Measurements from ENCODE around the gene CACHD1.

Gene CACHD1

DNA sequence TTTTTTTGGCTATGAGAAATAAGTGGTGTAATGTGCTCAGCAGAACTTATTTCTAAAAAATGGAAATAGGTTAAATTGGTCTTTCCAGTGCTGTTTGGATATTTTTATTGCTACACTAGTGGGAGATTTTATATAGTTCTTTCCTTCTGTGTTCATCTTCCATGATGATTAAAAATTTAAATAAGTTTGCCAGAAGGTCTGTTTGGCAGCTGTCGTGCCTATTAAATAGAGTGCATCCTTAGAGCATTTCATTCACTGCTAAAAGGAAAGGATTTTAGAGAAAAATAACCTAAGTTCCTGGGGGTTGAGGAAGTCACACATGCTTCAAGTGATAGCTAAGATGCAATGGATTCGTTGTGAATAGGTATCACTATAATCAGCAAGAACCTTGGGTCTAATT lies 245.3 kb downstream of the CACHD1 start:
- Histone ChIP-seq H3K9me3 (ENCODE audit: control insufficient read depth, low read length) (peaks cover 3% of the 10 kb centered on the region), H3K36me3 (ENCODE audit: control insufficient read depth in 1 of 2, insufficient read depth in 2 of 2, low read depth in 1 of 2, low read length in 2 of 2) (no peaks in the 10 kb centered on the region), H2BK5ac (ENCODE audit: low read depth, low read length, poor library complexity, severe bottlenecking) (no peak overlapping the region), H2BK120ac (ENCODE audit: low read depth, low read length) (no peak overlapping the region), H2BK12ac (ENCODE audit: low read length in 2 of 2) (no peak overlapping the region), H3K18ac (ENCODE audit: low read depth in 1 of 2, low read length in 2 of 2) (no peak overlapping the region), H4K8ac (ENCODE audit: low read length) (no peak overlapping the region), H3K4ac (ENCODE audit: low read depth in 1 of 2, low read length in 2 of 2) (no peak overlapping the region), H2BK15ac (ENCODE audit: low read depth, poor library complexity, severe bottlenecking) (no peak overlapping the region), H2AFZ (ENCODE audit: low read depth, low read length) (no peak overlapping the region), H2AK5ac (ENCODE audit: low read length, severe bottlenecking) (no peak overlapping the region), H3K27me3 (ENCODE audit: control insufficient read depth in 1 of 2, insufficient read depth in 1 of 2, low read length in 2 of 2) (peaks cover 0 to 5% of the 10 kb centered on the region in 2 experiments), H3K27ac (ENCODE audit: low read length, poor library complexity, severe bottlenecking) (no peak overlapping the region), H3K9ac (ENCODE audit: low read length) (no peak overlapping the region), H3K4me2 (ENCODE audit: low read length, poor library complexity, severe bottlenecking) (no peak overlapping the region), H4K91ac (ENCODE audit: low read length) (no peak overlapping the region), H3K4me1 (ENCODE audit: control insufficient read depth, insufficient read depth, low read depth, low read length) (no peaks in the 10 kb centered on the region), H3K4me3 (ENCODE audit: insufficient read depth in 1 of 2, low read depth in 1 of 2, low read length in 2 of 2) (no peak overlapping the region), H3K14ac (ENCODE audit: low read length in 2 of 2) (no peak overlapping the region), H3K79me1 (replicated peaks; ENCODE audit: low read length, poor library complexity, severe bottlenecking) (no peaks in the 10 kb centered on the region), H3K23ac (ENCODE audit: low read length in 2 of 2) (no peak overlapping the region)
- DNase-seq, result no peak
- 92% methylated on average over 2 of the region's 2 CpGs for WGBS

DNA sequence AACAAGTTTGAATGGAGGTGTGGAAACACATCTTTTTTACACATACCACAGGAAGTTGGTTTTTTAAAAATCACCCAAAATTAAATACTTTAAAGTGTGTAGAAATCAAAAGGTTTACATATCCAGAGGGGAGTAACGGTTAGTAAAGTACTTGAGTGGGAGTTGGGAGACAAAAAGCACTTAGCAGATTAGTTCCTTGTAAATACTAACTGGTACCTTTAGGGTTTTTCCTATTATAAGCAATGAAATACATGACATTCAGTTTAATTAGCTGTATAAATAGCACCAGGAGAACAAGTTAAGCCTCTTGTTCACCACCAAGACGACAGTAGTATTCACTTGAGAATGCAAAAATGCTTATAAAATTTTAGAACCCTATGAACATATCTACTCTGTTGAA lies 251.2 kb downstream of the CACHD1 start:
- Histone ChIP-seq H3K4me1 (ENCODE audit: control insufficient read depth, insufficient read depth, low read depth, low read length) (no peaks in the 10 kb centered on the region), H3K79me1 (replicated peaks; ENCODE audit: low read length, poor library complexity, severe bottlenecking) (no peaks in the 10 kb centered on the region), H3K18ac (ENCODE audit: low read depth in 1 of 2, low read length in 2 of 2) (no peak overlapping the region), H2BK120ac (ENCODE audit: low read depth, low read length) (no peak overlapping the region), H3K4me3 (ENCODE audit: insufficient read depth in 1 of 2, low read depth in 1 of 2, low read length in 2 of 2) (no peak overlapping the region), H2BK5ac (ENCODE audit: low read depth, low read length, poor library complexity, severe bottlenecking) (no peak overlapping the region), H3K9ac (ENCODE audit: low read length) (no peak overlapping the region), H3K4me2 (ENCODE audit: low read length, poor library complexity, severe bottlenecking) (no peak overlapping the region), H3K23ac (ENCODE audit: low read length in 2 of 2) (no peak overlapping the region), H2BK12ac (ENCODE audit: low read length in 2 of 2) (no peak overlapping the region), H3K14ac (ENCODE audit: low read length in 2 of 2) (no peak overlapping the region), H2BK15ac (ENCODE audit: low read depth, poor library complexity, severe bottlenecking) (no peak overlapping the region), H4K91ac (ENCODE audit: low read length) (no peak overlapping the region), H3K4ac (ENCODE audit: low read depth in 1 of 2, low read length in 2 of 2) (no peak overlapping the region), H3K9me3 (ENCODE audit: control insufficient read depth, low read length) (peaks cover 3% of the 10 kb centered on the region), H3K27ac (ENCODE audit: low read length, poor library complexity, severe bottlenecking) (no peak overlapping the region), H4K8ac (ENCODE audit: low read length) (no peak overlapping the region), H3K36me3 (ENCODE audit: control insufficient read depth in 1 of 2, insufficient read depth in 2 of 2, low read depth in 1 of 2, low read length in 2 of 2) (no peaks in the 10 kb centered on the region), H3K27me3 (ENCODE audit: control insufficient read depth in 1 of 2, insufficient read depth in 1 of 2, low read length in 2 of 2) (peaks cover 19 to 29% of the 10 kb centered on the region in 2 experiments), H2AK5ac (ENCODE audit: low read length, severe bottlenecking) (no peak overlapping the region), H2AFZ (ENCODE audit: low read depth, low read length) (no peak overlapping the region)
- 68% methylated on average over 1 of the region's 2 CpGs for WGBS
- DNase-seq, result no peak

DNA sequence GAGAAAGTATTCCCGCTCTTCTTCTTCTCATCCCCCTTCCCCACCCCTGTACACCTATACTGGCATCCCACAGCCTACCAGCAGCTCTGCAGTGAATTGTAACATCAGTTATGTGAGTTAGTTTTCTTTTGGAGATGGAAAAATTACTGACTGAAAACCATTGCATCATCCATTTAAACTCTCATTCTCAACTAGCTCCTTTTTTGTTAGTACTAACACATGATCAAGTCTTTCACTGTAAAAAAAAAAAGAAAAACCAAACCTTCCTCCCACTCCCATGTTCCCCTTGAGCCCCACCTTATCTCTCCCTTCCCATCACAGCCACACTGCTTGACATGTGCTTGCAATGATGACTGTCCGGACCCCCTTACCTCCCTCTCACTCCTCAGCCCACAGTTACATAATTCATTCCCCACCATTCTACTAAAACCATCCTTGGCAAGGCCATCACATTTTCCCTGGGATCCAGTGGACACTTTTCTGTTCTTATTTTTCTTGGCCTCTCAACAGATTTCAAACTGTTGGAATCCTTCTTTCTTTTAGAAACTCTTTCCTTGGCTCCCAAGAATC lies 251.7 kb downstream of the CACHD1 start:
- H3K9ac ChIP-seq (ENCODE audit: low read length), result no peak overlapping the region
- H3K4ac ChIP-seq (ENCODE audit: low read depth in 1 of 2, low read length in 2 of 2), result no peak overlapping the region
- no peaks in the 10 kb centered on the region for H3K79me1 ChIP-seq (replicated peaks; ENCODE audit: low read length, poor library complexity, severe bottlenecking)
- no peaks in the 10 kb centered on the region for H3K36me3 ChIP-seq (ENCODE audit: control insufficient read depth in 1 of 2, insufficient read depth in 2 of 2, low read depth in 1 of 2, low read length in 2 of 2)
- no peaks in the 10 kb centered on the region for H3K4me1 ChIP-seq (ENCODE audit: control insufficient read depth, insufficient read depth, low read depth, low read length)
- peaks cover 20 to 29% of the 10 kb centered on the region in 2 experiments for H3K27me3 ChIP-seq (ENCODE audit: control insufficient read depth in 1 of 2, insufficient read depth in 1 of 2, low read length in 2 of 2)
- H3K14ac ChIP-seq (ENCODE audit: low read length in 2 of 2), result no peak overlapping the region
- no peak overlapping the region for H3K18ac ChIP-seq (ENCODE audit: low read depth in 1 of 2, low read length in 2 of 2)
- no peak overlapping the region for H3K4me3 ChIP-seq (ENCODE audit: insufficient read depth in 1 of 2, low read depth in 1 of 2, low read length in 2 of 2)
- no peak overlapping the region for H3K27ac ChIP-seq (ENCODE audit: low read length, poor library complexity, severe bottlenecking)
- H2BK120ac ChIP-seq (ENCODE audit: low read depth, low read length), result no peak overlapping the region
- peak overlapping the region in 1 of 2 experiments; percentile 70 for H3K23ac ChIP-seq (ENCODE audit: low read length in 2 of 2)
- no peak overlapping the region for H2BK15ac ChIP-seq (ENCODE audit: low read depth, poor library complexity, severe bottlenecking)
- no peak overlapping the region for H3K4me2 ChIP-seq (ENCODE audit: low read length, poor library complexity, severe bottlenecking)
- H4K91ac ChIP-seq (ENCODE audit: low read length), result no peak overlapping the region
- no peak overlapping the region for H4K8ac ChIP-seq (ENCODE audit: low read length)
- no peak overlapping the region for H2AK5ac ChIP-seq (ENCODE audit: low read length, severe bottlenecking)
- no peak overlapping the region for H2BK5ac ChIP-seq (ENCODE audit: low read depth, low read length, poor library complexity, severe bottlenecking)
- H2AFZ ChIP-seq (ENCODE audit: low read depth, low read length), result no peak overlapping the region
- no peak overlapping the region for H2BK12ac ChIP-seq (ENCODE audit: low read length in 2 of 2)
- WGBS, result 82% methylated on average over 2 of the region's 2 CpGs
- no peak for DNase-seq
- peaks cover 3% of the 10 kb centered on the region for H3K9me3 ChIP-seq (ENCODE audit: control insufficient read depth, low read length)

DNA sequence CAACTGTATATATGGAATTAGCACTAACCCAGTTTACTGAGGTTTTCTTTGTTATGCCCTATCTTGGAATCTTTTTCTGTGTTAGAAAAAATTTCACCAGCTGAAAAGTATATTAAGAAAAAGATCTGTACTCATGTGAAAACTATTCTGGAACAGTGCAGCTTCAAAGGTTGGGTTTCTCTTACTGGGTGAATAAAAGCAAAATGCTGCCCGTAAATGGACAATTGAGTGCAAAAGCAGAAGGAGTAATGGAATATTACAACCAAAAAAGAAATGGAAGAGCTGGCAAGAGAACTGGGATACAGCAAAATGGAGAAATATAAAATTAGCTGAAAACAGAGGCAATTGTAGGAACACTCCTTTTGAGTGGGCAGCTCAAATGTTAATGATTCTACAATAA lies 257.9 kb downstream of the CACHD1 start:
- Histone ChIP-seq H3K9me3 (ENCODE audit: control insufficient read depth, low read length) (no peaks in the 10 kb centered on the region), H3K23ac (ENCODE audit: low read length in 2 of 2) (no peak overlapping the region), H3K79me1 (replicated peaks; ENCODE audit: low read length, poor library complexity, severe bottlenecking) (no peaks in the 10 kb centered on the region), H3K27me3 (ENCODE audit: control insufficient read depth in 1 of 2, insufficient read depth in 1 of 2, low read length in 2 of 2) (peaks cover 12 to 30% of the 10 kb centered on the region in 2 experiments), H3K4ac (ENCODE audit: low read depth in 1 of 2, low read length in 2 of 2) (no peak overlapping the region), H3K14ac (ENCODE audit: low read length in 2 of 2) (no peak overlapping the region), H3K4me2 (ENCODE audit: low read length, poor library complexity, severe bottlenecking) (no peak overlapping the region), H3K27ac (ENCODE audit: low read length, poor library complexity, severe bottlenecking) (no peak overlapping the region), H2AFZ (ENCODE audit: low read depth, low read length) (no peak overlapping the region), H2BK12ac (ENCODE audit: low read length in 2 of 2) (no peak overlapping the region), H3K4me3 (ENCODE audit: insufficient read depth in 1 of 2, low read depth in 1 of 2, low read length in 2 of 2) (no peak overlapping the region), H4K91ac (ENCODE audit: low read length) (no peak overlapping the region), H4K8ac (ENCODE audit: low read length) (no peak overlapping the region), H2BK120ac (ENCODE audit: low read depth, low read length) (no peak overlapping the region), H3K9ac (ENCODE audit: low read length) (no peak overlapping the region), H2BK5ac (ENCODE audit: low read depth, low read length, poor library complexity, severe bottlenecking) (no peak overlapping the region), H2AK5ac (ENCODE audit: low read length, severe bottlenecking) (no peak overlapping the region), H2BK15ac (ENCODE audit: low read depth, poor library complexity, severe bottlenecking) (no peak overlapping the region), H3K4me1 (ENCODE audit: control insufficient read depth, insufficient read depth, low read depth, low read length) (no peaks in the 10 kb centered on the region), H3K36me3 (ENCODE audit: control insufficient read depth in 1 of 2, insufficient read depth in 2 of 2, low read depth in 1 of 2, low read length in 2 of 2) (no peaks in the 10 kb centered on the region), H3K18ac (ENCODE audit: low read depth in 1 of 2, low read length in 2 of 2) (no peak overlapping the region)
- WGBS, result 95% methylated on average over 1 of the region's 1 CpG
- no peak for DNase-seq
